ENCODE data around the gene TNRC6B.
"Not testable (repeated sequence)": the region's sequence is repeated elsewhere in the genome, so short reads cannot be mapped to it uniquely, and the experiment has no call there.

TNRC6B gene

GRCh38 chr22:40177738-40178416 lies at the start of gene TNRC6B:
Gene TNRC6B (plus strand): TSS chr22:40177925. CDS start chr22:40178136, 211 bp downstream.
- DNase-seq (ENCODE audit: low read depth): peak; percentile 98

- DNase-seq (ENCODE audit: low read depth): no peak
Measured at GRCh38 chr22:40128989-40129388, 48.7 kb upstream of the TNRC6B start.

GRCh38 chr22:40137132-40137531 lies 40.6 kb upstream of the TNRC6B start:
- no peak for DNase-seq (ENCODE audit: low read depth)

- DNase-seq (ENCODE audit: low read depth): no peak
Measured at GRCh38 chr22:40138866-40139265, 38.9 kb upstream of the TNRC6B start.

- no peak for DNase-seq (ENCODE audit: low read depth)
Measured at GRCh38 chr22:40147388-40148176, 30.1 kb upstream of the TNRC6B start.

GRCh38 chr22:40153192-40153591 lies 24.5 kb upstream of the TNRC6B start:
- no peak for DNase-seq (ENCODE audit: low read depth)

- no peak for DNase-seq (ENCODE audit: low read depth)
Measured at GRCh38 chr22:40153705-40154104, 24.0 kb upstream of the TNRC6B start.

GRCh38 chr22:40156001-40156516 lies 21.7 kb upstream of the TNRC6B start:
- DNase-seq (ENCODE audit: low read depth): no peak

GRCh38 chr22:40156682-40157081 lies 21.0 kb upstream of the TNRC6B start:
- DNase-seq (ENCODE audit: low read depth): not testable (repeated sequence)

GRCh38 chr22:40157330-40157945 lies 20.3 kb upstream of the TNRC6B start:
- DNase-seq (ENCODE audit: low read depth): no peak

- DNase-seq (ENCODE audit: low read depth): no peak
Measured at GRCh38 chr22:40161194-40161593, 16.5 kb upstream of the TNRC6B start.

GRCh38 chr22:40165537-40165936 lies 12.2 kb upstream of the TNRC6B start:
- not testable (repeated sequence) for DNase-seq (ENCODE audit: low read depth)

GRCh38 chr22:40175611-40176244 lies 2.0 kb upstream of the TNRC6B start:
- no peak for DNase-seq (ENCODE audit: low read depth)

GRCh38 chr22:40176921-40177737 lies 596 bp upstream of the TNRC6B start:
- DNase-seq (ENCODE audit: low read depth): no peak

- DNase-seq (ENCODE audit: low read depth): no peak
Measured at GRCh38 chr22:40178417-40179409, 988 bp downstream of the TNRC6B start.

GRCh38 chr22:40179526-40179925 lies 1.8 kb downstream of the TNRC6B start:
- DNase-seq (ENCODE audit: low read depth): no peak

- DNase-seq (ENCODE audit: low read depth): no peak
Measured at GRCh38 chr22:40180403-40180802, 2.7 kb downstream of the TNRC6B start.

GRCh38 chr22:40181323-40181722 lies 3.6 kb downstream of the TNRC6B start:
- no peak for DNase-seq (ENCODE audit: low read depth)

- no peak for DNase-seq (ENCODE audit: low read depth)
Measured at GRCh38 chr22:40182231-40182835, 4.6 kb downstream of the TNRC6B start.

Measured in stromal cell of bone marrow (primary cell).